ENCODE measurements around the gene ZSCAN5C.

ZSCAN5C gene

GRCh38 chr19:56162258-56162657 lies 39.8 kb upstream of the ZSCAN5C start:
- TF ChIP-seq CTCF (IDR thresholded peaks at IDR 0.05; ENCODE audit: insufficient read depth, low read length, poor library complexity, severe bottlenecking) (no peak), EZH2phosphoT487 (conservative IDR thresholded peaks at IDR 0.05; ENCODE audit: low read length) (no peak)
- no peaks in the 10 kb centered on the region for H3K27me3 ChIP-seq (ENCODE audit: low read length)
- H3K4me3 ChIP-seq (ENCODE audit: insufficient read depth, low read length, poor library complexity, severe bottlenecking), result no peak overlapping the region
- no peak overlapping the region for H2AFZ ChIP-seq (ENCODE audit: low read depth, low read length, severe bottlenecking)
- no peak overlapping the region for H3K27ac ChIP-seq (ENCODE audit: low read depth, low read length)
- no peaks in the 10 kb centered on the region for H3K79me2 ChIP-seq (ENCODE audit: insufficient read depth, low read length)
- H3K9me2 ChIP-seq (replicated peaks; ENCODE audit: insufficient read depth, low read length), result no peaks in the 10 kb centered on the region
- no peak overlapping the region for H3K9ac ChIP-seq (ENCODE audit: low read length)
- no peaks in the 10 kb centered on the region for H4K20me1 ChIP-seq (ENCODE audit: low read depth, low read length)
- H3K36me3 ChIP-seq (ENCODE audit: low read length), result no peaks in the 10 kb centered on the region
- H3F3A ChIP-seq (ENCODE audit: insufficient read depth), result no peaks in the 10 kb centered on the region
- no peaks in the 10 kb centered on the region for H3K9me3 ChIP-seq (ENCODE audit: insufficient read depth, low read length)
- H3K4me2 ChIP-seq (ENCODE audit: low read depth, low read length, poor library complexity, severe bottlenecking), result no peak overlapping the region

DNA sequence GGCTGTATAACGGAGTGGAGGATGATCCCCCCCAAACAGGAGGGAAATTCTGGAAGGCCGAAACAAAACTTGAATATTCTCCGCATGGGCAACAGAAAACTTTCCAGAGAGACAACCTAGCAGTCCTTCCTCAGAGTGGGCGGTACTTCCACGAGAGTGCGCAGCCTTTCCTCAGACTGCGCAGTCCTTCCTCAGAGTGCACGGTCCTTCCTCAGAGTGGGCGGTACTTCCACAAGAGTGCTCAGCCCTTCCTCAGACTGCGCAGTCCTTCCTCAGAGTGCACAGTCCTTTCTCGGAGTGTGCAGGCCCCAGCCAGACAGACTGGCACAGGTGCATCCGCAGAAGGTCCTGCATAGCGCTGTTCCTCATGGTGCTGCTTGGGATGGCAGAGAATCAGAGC lies 39.0 kb upstream of the ZSCAN5C start:
- H3K27ac ChIP-seq (ENCODE audit: low read depth, low read length), result no peak overlapping the region
- no peak overlapping the region for H3K4me2 ChIP-seq (ENCODE audit: low read depth, low read length, poor library complexity, severe bottlenecking)

DNA sequence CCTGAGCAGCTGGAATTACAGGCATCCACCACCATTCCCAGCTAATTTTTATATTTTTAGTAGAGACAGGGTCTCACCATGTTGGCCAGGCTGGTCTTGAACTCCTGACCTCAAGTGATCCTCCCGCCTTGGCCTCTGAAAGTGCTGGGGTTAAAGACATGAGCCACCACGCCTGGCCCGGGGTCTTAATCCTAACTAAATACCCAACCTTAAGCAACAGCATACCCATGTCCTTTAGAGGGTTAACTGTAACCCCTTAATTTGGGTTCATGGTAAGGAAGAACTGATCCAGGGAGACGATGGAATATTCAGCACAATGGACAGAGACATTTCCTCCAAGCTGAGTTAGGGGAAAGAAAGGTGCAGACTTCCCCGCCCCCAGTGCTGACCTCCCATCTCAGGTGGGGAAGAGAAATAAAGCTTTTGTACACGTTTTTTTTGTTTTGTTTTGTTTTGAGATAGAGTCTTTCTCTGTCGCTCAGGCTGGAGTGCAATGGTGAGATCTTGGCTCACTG lies 35.0 kb upstream of the ZSCAN5C start:
- no peaks in the 10 kb centered on the region for H3K27me3 ChIP-seq (ENCODE audit: low read length)
- H3K4me2 ChIP-seq (ENCODE audit: low read depth, low read length, poor library complexity, severe bottlenecking), result no peak overlapping the region
- H3K9me2 ChIP-seq (replicated peaks; ENCODE audit: insufficient read depth, low read length), result no peaks in the 10 kb centered on the region
- H3K27ac ChIP-seq (ENCODE audit: low read depth, low read length), result no peak overlapping the region
- H3K36me3 ChIP-seq (ENCODE audit: low read length), result no peaks in the 10 kb centered on the region
- H3K79me2 ChIP-seq (ENCODE audit: insufficient read depth, low read length), result no peaks in the 10 kb centered on the region
- H4K20me1 ChIP-seq (ENCODE audit: low read depth, low read length), result no peaks in the 10 kb centered on the region
- no peaks in the 10 kb centered on the region for H3K9me3 ChIP-seq (ENCODE audit: insufficient read depth, low read length)
- no peak overlapping the region for H3K9ac ChIP-seq (ENCODE audit: low read length)
- no peak for TF ChIP-seq CTCF (IDR thresholded peaks at IDR 0.05; ENCODE audit: insufficient read depth, low read length, poor library complexity, severe bottlenecking)
- TF ChIP-seq EZH2phosphoT487 (conservative IDR thresholded peaks at IDR 0.05; ENCODE audit: low read length), result no peak
- H3K4me3 ChIP-seq (ENCODE audit: insufficient read depth, low read length, poor library complexity, severe bottlenecking), result no peak overlapping the region
- H2AFZ ChIP-seq (ENCODE audit: low read depth, low read length, severe bottlenecking), result no peak overlapping the region
- H3F3A ChIP-seq (ENCODE audit: insufficient read depth), result no peaks in the 10 kb centered on the region

More for the DNA sequence above, 39.0 kb upstream of the ZSCAN5C start:
- Histone ChIP-seq H3K79me2 (ENCODE audit: insufficient read depth, low read length) (no peaks in the 10 kb centered on the region), H3F3A (ENCODE audit: insufficient read depth) (no peaks in the 10 kb centered on the region), H3K36me3 (ENCODE audit: low read length) (no peaks in the 10 kb centered on the region), H3K27me3 (ENCODE audit: low read length) (no peaks in the 10 kb centered on the region), H3K9me3 (ENCODE audit: insufficient read depth, low read length) (no peaks in the 10 kb centered on the region), H3K9me2 (replicated peaks; ENCODE audit: insufficient read depth, low read length) (no peaks in the 10 kb centered on the region), H4K20me1 (ENCODE audit: low read depth, low read length) (no peaks in the 10 kb centered on the region), H3K4me3 (ENCODE audit: insufficient read depth, low read length, poor library complexity, severe bottlenecking) (no peak overlapping the region), H3K9ac (ENCODE audit: low read length) (no peak overlapping the region), H2AFZ (ENCODE audit: low read depth, low read length, severe bottlenecking) (no peak overlapping the region)
- no peak for TF ChIP-seq EZH2phosphoT487 (conservative IDR thresholded peaks at IDR 0.05; ENCODE audit: low read length)
- no peak for TF ChIP-seq CTCF (IDR thresholded peaks at IDR 0.05; ENCODE audit: insufficient read depth, low read length, poor library complexity, severe bottlenecking)
